HUDEP-2 (cell line): ENCODE measurements around the gene FBXL4.
A peak's percentile ranks its signal among the peaks of the same experiment; 100 is the strongest.

ENCODE experiments used
- DNase-seq, 76 experiments: peaks; one replicate each; lab custom pipeline; 2025; ENCODE audit not compliant: unreplicated experiment in 76 of 76; lab: John Stamatoyannopoulos, UW

FBXL4 gene

GRCh38 chr6:98840996-98841513, 106.7 kb downstream of the FBXL4 start:
- DNase-seq: no peak

DNA sequence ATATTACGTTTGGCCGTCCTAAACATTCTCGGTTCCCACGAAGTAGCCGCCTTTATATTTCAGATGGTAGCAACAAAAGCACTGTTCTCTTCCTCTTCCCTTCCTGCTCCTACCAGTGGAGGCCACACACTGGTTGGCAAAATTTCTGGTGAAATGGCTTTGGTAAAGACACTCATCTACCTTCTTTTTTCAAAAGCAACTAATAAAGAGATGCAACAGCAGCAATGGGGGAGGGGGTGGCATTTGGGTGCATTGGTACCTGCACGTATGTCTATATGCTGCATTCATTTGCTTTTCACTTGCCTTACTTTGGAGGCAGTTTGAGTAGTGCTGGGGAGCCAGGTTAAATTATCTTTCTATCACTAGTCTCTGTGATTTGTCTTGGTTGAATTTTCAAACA, 107.4 kb downstream of the FBXL4 start:
- DNase-seq: no peak

GRCh38 chr6:98839781-98840361, 107.9 kb downstream of the FBXL4 start:
- DNase-seq: peak in 8 of 76 experiments; percentile 5 to 41 (median 20)

DNA sequence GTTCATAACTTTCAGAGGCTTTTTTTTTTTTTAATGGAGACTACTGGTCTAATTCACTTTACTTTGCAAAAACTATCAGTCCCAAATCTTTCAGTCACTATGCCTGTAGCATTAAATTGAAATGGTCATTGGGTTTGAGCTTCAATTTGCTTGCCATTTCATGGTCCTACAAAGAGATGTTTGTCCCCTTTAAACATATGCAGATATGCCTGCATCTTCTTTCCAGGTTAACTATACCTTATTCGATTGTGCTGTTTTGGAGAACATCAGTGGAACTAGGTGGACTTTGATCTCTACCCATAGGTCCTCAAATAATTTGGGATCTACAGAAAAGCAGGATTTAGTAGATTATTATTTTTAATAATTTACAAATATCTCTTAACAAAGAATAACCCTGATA, 108.8 kb downstream of the FBXL4 start:
- no peak for DNase-seq

- no peak for DNase-seq
Measured at GRCh38 chr6:98838032-98838431, 109.7 kb downstream of the FBXL4 start.

- no peak for DNase-seq
Measured at GRCh38 chr6:98836962-98837944, 110.5 kb downstream of the FBXL4 start.

DNA sequence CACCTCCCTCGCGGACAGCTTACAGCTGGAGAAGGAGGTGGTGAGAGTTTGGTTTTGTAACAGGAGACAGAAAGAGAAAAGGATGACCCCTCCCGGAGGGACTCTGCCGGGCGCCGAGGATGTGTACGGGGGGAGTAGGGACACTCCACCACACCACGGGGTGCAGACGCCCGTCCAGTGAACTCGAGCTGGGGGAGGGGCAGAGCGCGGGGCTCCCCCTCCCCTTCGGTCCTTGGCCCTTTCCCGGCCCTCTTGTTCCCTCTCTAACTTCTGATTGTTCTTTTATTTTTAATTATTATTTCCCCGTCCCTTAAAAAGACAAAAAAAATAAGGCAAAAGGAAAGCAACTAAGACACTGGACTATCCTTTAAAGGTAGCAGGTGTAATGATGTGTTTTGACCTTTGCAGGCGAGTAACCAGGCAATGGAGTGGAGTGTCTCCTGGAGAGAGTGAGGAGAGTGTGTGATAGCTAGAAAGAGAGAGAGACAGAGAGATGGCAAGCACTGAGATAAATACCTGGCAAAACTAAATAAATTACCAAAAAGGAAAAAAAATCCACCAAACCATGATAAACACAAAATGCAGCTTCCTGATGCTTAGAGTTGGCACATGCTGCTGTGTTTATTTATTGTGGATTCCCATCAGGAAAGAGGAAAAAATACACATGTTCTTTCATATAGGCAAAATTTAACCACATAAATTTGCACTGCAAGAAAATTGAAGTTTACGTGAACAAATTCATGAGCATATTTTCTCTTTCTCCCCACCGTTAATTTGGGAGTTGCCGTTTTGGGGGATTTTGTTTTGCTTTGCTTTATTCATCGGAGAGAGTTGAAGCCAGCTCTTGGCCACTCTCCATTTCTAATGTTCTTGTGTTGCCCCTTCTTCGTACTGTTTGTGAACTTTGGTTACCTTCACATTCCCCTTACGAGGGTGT, 111.5 kb downstream of the FBXL4 start:
- no peak for DNase-seq

DNA sequence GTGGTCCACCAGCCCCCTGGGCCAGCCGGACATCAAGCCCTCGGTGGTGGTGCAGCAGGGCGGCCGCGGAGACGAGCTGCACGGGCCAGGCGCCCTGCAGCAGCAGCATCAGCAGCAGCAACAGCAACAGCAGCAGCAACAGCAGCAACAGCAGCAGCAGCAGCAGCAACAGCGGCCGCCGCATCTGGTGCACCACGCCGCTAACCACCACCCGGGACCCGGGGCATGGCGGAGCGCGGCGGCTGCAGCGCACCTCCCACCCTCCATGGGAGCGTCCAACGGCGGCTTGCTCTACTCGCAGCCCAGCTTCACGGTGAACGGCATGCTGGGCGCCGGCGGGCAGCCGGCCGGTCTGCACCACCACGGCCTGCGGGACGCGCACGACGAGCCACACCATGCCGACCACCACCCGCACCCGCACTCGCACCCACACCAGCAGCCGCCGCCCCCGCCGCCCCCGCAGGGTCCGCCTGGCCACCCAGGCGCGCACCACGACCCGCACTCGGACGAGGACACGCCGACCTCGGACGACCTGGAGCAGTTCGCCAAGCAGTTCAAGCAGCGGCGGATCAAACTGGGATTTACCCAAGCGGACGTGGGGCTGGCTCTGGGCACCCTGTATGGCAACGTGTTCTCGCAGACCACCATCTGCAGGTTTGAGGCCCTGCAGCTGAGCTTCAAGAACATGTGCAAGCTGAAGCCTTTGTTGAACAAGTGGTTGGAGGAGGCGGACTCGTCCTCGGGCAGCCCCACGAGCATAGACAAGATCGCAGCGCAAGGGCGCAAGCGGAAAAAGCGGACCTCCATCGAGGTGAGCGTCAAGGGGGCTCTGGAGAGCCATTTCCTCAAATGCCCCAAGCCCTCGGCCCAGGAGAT, 112.4 kb downstream of the FBXL4 start:
- no peak for DNase-seq

DNA sequence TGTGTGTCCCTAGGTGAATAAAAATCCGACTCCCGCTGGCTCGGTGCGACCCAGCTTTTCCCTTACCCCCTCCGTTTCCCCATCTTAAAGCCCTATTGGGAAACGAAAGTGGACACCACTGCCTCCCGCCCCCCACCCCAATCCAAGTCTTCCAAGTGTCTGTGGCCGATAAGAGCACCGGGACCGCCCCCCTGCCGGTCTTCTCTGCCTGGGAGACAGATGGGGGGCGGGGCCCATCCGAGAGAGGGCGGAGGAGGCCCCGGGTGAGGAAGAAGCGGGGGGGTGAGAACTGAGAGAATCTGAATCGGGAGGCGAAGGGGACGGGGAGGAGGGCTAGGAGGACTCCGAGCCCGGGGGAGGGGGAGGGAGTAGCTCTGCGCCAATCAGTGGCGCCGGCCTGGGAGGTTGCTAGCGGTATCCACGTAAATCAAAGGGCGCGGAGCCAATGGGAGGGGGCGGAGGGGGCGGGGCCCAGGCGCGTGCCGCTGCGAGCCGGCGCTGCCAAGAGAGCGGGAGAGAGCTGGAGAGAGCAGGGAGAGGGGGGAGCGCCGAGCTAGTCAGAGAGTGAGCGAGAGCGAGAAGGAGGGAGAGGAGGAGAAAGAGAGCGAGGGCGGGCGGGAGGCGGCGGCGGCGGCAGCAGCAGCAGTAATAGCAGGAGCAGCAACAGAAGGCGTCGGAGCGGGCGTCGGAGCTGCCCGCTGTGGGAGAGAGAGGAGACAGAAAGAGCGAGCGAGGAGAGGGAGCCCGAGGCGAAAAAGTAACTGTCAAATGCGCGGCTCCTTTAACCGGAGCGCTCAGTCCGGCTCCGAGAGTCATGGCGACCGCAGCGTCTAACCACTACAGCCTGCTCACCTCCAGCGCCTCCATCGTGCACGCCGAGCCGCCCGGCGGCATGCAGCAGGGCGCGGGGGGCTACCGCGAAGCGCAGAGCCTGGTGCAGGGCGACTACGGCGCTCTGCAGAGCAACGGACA, 113.4 kb downstream of the FBXL4 start, which contains the start of gene POU3F2:
POU3F2 (plus strand) TSS at position 515 of the 972 bp plus-strand sequence; CDS start at position 815, 300 bp downstream.
- peak in 63 of 76 experiments; percentile 23 to 86 (median 62) for DNase-seq

GRCh38 chr6:98833307-98834059, 114.3 kb downstream of the FBXL4 start:
- peak in 15 of 76 experiments; percentile 15 to 69 (median 38) for DNase-seq

DNA sequence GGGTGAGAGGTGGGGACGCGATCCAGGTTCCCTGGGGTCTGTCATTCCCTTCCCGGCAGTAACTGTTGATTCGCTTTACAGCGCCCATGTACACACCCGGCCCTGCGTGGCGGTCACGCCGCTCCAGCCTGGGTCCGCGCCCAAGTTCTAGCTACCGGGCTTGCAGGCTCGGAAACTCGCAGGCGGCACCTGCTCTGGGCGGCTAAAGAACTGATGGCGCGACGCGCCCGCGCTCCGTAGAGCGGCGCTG, 114.8 kb downstream of the FBXL4 start:
- peak in 25 of 76 experiments; percentile 13 to 60 (median 29) for DNase-seq

- DNase-seq: peak in 2 of 76 experiments; percentile 9 to 10
Measured at GRCh38 chr6:98832284-98833056, 115.3 kb downstream of the FBXL4 start.

DNA sequence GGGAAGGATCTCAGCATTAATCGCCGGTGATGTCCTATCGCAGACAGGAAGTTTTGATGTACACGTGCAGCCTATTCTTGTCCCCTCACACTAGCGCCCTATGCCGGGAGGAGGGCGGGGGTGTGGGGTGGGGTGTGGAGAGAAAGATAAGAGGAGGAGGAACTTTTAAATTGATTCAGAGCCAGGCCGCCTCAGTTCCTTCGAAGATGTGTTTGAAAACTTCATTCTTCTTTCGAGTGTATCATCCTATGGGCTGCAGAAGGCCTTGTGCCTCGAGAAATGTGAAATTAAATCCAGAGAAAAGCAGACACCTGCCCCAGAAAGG, 115.8 kb downstream of the FBXL4 start:
- DNase-seq: peak in 60 of 76 experiments; percentile 6 to 79 (median 54)

GRCh38 chr6:98831057-98831958, 116.4 kb downstream of the FBXL4 start:
- no peak for DNase-seq

GRCh38 chr6:98830146-98830545, 117.6 kb downstream of the FBXL4 start:
- DNase-seq: no peak

DNA sequence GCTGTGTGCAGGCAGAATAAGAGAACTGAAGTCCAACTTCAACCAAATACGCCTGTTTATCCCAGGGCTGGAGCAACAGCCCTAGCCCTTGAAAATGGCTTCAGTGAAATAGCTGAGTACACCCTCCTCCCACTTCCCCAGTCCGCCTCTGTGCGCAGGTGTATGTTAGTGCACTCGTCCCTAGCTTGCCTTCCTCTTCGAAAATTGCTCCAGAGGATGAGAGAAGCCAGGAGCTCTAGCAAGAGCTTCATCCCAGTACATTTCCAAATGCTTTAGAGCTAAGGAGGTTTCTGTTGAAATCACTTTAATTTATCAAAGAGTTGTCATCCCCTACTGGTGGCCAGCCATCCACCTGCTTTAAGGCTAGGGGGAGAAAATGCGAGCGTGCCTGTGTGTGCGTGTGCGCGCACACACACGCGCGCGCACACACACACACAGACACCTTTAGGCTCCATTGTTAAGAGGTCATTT, 118.8 kb downstream of the FBXL4 start:
- DNase-seq: no peak
